HG02943 (cell line): ENCODE data around the gene NMNAT2.

Experiments used
- ATAC-seq: cut with Tn5 transposase; IDR thresholded peaks from one replicate; pipeline ENCODE4 v1.9.1; 2021; ENCODE audit warnings: mild to moderate bottlenecking, low read depth, moderate library complexity; ENCODE audit not compliant: unreplicated experiment

Gene NMNAT2

GRCh38 chr1:183223467-183223866 is 194.7 kb downstream of the NMNAT2 start:
- no peak for ATAC-seq

GRCh38 chr1:183222909-183223308 is 195.3 kb downstream of the NMNAT2 start:
- ATAC-seq, result no peak

GRCh38 chr1:183219616-183220009 is 198.6 kb downstream of the NMNAT2 start:
- ATAC-seq, result no peak

- ATAC-seq, result no peak
Measured at GRCh38 chr1:183218971-183219615, 199.1 kb downstream of the NMNAT2 start.

GRCh38 chr1:183218027-183218618 is 200.1 kb downstream of the NMNAT2 start:
- ATAC-seq, result no peak

- ATAC-seq, result no peak
Measured at GRCh38 chr1:183215936-183216335, 202.2 kb downstream of the NMNAT2 start.

- ATAC-seq, result no peak
Measured at GRCh38 chr1:183215076-183215720, 203.0 kb downstream of the NMNAT2 start.

- no peak for ATAC-seq
Measured at GRCh38 chr1:183214021-183214970, 203.9 kb downstream of the NMNAT2 start.

GRCh38 chr1:183212870-183213269 is 205.3 kb downstream of the NMNAT2 start:
- ATAC-seq, result no peak

GRCh38 chr1:183210681-183211080 is 207.5 kb downstream of the NMNAT2 start:
- no peak for ATAC-seq

- no peak for ATAC-seq
Measured at GRCh38 chr1:183209533-183210158, 208.5 kb downstream of the NMNAT2 start.

GRCh38 chr1:183206538-183207122 is 211.6 kb downstream of the NMNAT2 start:
- no peak for ATAC-seq

- no peak for ATAC-seq
Measured at GRCh38 chr1:183205196-183205781, 212.9 kb downstream of the NMNAT2 start.

GRCh38 chr1:183203094-183203493 is 215.1 kb downstream of the NMNAT2 start:
- ATAC-seq, result no peak

GRCh38 chr1:183200451-183200850 is 217.7 kb downstream of the NMNAT2 start:
- ATAC-seq, result no peak

- no peak for ATAC-seq
Measured at GRCh38 chr1:183199304-183199703, 218.9 kb downstream of the NMNAT2 start.

GRCh38 chr1:183198463-183198862 is 219.7 kb downstream of the NMNAT2 start:
- no peak for ATAC-seq
